ENCODE data around the gene EAPP.
"Not testable (repeated sequence)": the region's sequence is repeated elsewhere in the genome, so short reads cannot be mapped to it uniquely, and the experiment has no call there.

The EAPP gene

DNA sequence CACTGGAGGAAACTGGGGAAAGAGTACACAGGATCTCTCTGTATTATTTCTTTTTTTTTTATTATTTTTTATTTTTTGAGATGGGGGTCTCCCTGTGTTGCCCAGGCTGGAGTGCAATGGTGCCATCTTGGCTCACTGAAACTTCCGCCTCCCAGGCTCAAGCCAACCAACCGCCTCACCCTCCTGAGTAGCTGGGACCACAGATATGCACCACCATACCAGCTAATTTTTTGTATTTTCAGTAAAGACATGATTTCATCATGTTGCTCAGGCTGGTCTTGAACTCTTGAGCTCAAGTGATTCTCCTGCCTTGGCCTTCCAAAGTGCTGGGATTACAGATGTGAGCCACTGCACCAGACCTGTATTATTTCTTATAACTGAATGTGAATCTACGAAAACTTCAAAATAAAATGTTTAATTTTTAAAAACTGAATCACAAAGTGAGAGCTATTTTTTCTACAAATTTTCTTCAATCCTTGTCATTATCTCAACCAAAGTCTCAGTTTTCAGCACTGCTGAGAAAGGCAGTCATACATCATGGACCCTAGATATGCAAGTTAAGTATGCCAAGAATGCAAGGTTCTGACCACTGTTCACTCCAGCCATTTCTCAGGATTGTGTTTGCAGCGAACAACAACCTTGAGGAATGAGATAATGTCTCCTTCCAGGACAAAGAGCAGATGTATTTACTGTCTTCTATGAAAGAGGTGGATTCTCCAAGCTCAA lies 2.4 kb downstream of the EAPP start:
- Histone ChIP-seq H3K4me1 (ENCODE audit: insufficient read depth, low read length) (no peaks in the 10 kb centered on the region), H3K36me3 (ENCODE audit: insufficient read depth, low read length) (peaks cover 37% of the 10 kb centered on the region), H3K4me3 (ENCODE audit: low read length) (no peak overlapping the region), H3K9me3 (ENCODE audit: insufficient read depth, low read depth, low read length) (no peaks in the 10 kb centered on the region), H3K27me3 (ENCODE audit: insufficient read depth, low read length) (no peaks in the 10 kb centered on the region), H3K27ac (ENCODE audit: low read depth, low read length) (no peak overlapping the region), H3K9ac (ENCODE audit: low read depth, low read length) (no peak overlapping the region)
- 91% methylated on average over 3 of the region's 4 CpGs for WGBS

DNA sequence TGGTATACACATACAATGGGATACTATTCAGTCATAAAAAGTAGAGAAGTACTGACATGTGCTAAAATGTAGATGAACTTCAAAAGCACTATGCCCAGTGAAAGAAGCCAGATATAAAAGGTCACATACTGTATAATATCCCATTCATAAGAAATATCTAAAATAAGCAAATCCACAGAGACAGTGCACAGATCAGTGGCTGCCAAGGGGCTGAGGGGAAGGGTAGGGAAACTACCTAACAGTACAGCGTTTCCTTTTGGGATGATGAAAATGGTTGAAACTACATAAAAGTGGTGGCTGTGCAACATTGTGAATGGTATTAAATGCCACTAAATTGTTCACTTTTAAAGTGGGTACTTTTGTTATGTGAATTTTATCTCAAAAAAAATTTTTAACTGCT lies 11.9 kb downstream of the EAPP start:
- Histone ChIP-seq H3K4me3 (ENCODE audit: low read length) (no peak overlapping the region), H3K27ac (ENCODE audit: low read depth, low read length) (no peak overlapping the region), H3K27me3 (ENCODE audit: insufficient read depth, low read length) (no peaks in the 10 kb centered on the region), H3K9ac (ENCODE audit: low read depth, low read length) (no peak overlapping the region), H3K36me3 (ENCODE audit: insufficient read depth, low read length) (peaks cover 84% of the 10 kb centered on the region), H3K4me1 (ENCODE audit: insufficient read depth, low read length) (no peaks in the 10 kb centered on the region), H3K9me3 (ENCODE audit: insufficient read depth, low read depth, low read length) (no peaks in the 10 kb centered on the region)
- 97% methylated on average over 1 of the region's 1 CpG for WGBS

DNA sequence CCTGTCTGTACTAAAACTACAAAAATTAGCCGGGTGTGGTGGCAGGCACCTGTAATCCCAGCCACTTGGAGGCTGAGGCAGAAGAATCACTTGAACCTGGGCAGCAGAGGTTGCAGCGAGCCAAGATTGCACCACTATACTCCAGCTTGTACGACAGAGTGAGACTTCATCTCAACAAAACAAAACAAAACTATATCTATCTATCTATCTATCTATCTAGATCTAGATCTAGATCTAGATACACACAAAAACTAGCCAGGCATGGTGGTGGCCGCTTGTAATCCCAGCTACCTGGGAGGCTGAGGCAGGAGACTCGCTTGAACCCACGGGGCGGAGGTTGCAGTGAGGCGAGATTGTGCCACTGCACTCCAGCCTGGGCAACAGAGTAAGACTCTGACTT lies 15.3 kb downstream of the EAPP start:
- not testable (repeated sequence) for H3K4me1 ChIP-seq (ENCODE audit: insufficient read depth, low read length); H3K9ac ChIP-seq (ENCODE audit: low read depth, low read length); H3K4me3 ChIP-seq (ENCODE audit: low read length); H3K27ac ChIP-seq (ENCODE audit: low read depth, low read length); H3K9me3 ChIP-seq (ENCODE audit: insufficient read depth, low read depth, low read length); H3K27me3 ChIP-seq (ENCODE audit: insufficient read depth, low read length)
- WGBS, result 95% methylated on average over 8 of the region's 8 CpGs
- H3K36me3 ChIP-seq (ENCODE audit: insufficient read depth, low read length), result peaks cover 82% of the 10 kb centered on the region

DNA sequence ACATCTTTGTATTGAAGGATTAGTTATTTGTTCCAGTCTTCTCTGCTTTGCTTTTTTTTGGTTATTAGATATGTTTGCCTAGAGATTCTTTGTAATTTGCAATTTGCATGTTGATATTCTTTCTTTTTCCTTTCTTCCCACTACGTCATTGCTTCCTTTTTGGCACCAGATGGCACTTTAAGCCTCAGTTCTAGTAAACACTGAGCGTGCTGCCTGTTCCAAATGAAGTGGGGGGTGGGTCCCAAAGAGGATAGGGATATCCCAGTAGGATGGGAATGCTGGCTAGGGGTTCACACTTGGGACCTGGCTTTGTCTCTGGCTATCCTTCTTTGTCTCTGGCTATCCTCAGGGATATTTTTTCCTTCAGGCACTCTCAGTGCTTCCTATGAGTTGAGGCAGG lies 17.0 kb downstream of the EAPP start:
- 96% methylated on average over 1 of the region's 2 CpGs for WGBS
- Histone ChIP-seq H3K4me1 (ENCODE audit: insufficient read depth, low read length) (no peaks in the 10 kb centered on the region), H3K9ac (ENCODE audit: low read depth, low read length) (no peak overlapping the region), H3K36me3 (ENCODE audit: insufficient read depth, low read length) (peaks cover 81% of the 10 kb centered on the region), H3K27me3 (ENCODE audit: insufficient read depth, low read length) (no peaks in the 10 kb centered on the region), H3K4me3 (ENCODE audit: low read length) (no peak overlapping the region), H3K27ac (ENCODE audit: low read depth, low read length) (no peak overlapping the region), H3K9me3 (ENCODE audit: insufficient read depth, low read depth, low read length) (no peaks in the 10 kb centered on the region)

DNA sequence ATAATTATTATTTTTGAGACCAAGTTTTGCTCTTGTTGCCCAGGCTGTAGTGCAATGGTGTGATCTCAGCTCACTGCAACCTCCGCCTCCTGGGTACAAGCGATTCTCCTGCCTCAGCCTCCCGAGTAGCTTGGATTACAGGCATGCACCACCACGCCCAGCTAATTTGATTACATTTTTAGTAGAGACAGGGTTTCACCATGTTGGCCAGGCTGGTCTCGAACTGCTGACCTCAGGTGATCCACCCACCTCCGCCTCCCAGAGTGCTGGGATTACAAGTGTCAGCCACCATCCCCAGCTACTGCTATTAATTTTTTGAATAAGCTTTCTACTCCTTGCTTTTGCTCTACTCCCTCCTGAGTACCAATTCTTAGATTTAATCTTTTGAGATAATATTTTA lies 18.4 kb downstream of the EAPP start:
- not testable (repeated sequence) for H3K27ac ChIP-seq (ENCODE audit: low read depth, low read length)

DNA sequence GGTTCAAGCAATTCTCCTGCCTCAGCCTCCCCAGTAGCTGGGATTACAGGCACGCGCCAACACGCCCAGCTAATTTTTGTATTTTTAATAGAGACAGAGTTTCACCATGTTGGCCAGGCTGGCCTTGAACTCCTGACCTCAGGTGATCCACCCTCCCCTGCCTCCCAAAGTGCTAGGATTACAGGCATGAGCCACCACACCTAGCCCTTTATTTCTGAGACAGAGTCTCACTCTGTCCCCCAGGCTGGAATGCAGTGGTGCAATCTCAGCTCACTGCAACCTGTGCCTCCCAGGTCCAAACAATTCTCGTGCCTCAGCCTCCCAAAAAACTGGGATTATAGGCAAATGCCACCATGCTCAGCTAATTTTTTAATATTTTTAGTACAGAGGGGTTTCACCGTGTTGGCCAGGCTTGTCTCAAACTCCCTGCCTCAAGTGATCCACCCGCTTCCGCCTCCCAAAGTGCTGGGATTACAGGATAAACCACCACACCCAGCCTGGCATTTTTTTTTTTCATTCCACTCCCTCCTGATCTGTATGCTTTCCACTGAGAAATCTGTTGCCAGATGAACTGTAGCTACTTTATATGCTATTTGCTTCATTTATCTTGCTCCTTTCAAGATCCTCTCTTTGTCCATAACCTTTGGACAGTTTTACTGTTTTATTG lies 19.1 kb downstream of the EAPP start:
- H3K4me1 ChIP-seq (ENCODE audit: insufficient read depth, low read length); H3K9ac ChIP-seq (ENCODE audit: low read depth, low read length); H3K27me3 ChIP-seq (ENCODE audit: insufficient read depth, low read length); H3K27ac ChIP-seq (ENCODE audit: low read depth, low read length); H3K4me3 ChIP-seq (ENCODE audit: low read length); H3K9me3 ChIP-seq (ENCODE audit: insufficient read depth, low read depth, low read length): not testable (repeated sequence)
- H3K36me3 ChIP-seq (ENCODE audit: insufficient read depth, low read length), result peaks cover 76% of the 10 kb centered on the region
- WGBS, result 94% methylated on average over 7 of the region's 7 CpGs

More for the DNA sequence above, 18.4 kb downstream of the EAPP start:
- H3K4me3 ChIP-seq (ENCODE audit: low read length); H3K9ac ChIP-seq (ENCODE audit: low read depth, low read length); H3K27me3 ChIP-seq (ENCODE audit: insufficient read depth, low read length); H3K9me3 ChIP-seq (ENCODE audit: insufficient read depth, low read depth, low read length); H3K4me1 ChIP-seq (ENCODE audit: insufficient read depth, low read length): not testable (repeated sequence)
- 95% methylated on average over 6 of the region's 6 CpGs for WGBS
- H3K36me3 ChIP-seq (ENCODE audit: insufficient read depth, low read length), result peaks cover 75% of the 10 kb centered on the region

DNA sequence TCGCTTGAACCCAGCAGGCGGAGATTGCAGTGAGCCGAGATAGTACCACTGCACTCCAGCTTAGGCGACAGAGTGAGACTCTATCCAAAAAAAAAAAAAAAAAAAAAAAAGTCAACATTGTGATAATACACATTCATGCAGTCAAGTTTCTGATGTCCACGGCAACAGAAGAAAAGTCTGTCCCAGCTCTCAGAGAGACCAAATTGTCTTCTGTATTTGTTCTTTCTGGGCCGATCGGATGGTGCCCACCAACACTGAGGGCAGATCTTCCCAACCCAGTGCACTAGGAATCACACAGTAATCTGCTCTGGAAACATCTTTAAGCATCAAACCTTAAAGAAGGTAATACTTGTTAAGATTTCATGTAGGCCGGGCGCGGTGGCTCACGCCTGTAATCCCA lies 31.6 kb downstream of the EAPP start:
- H3K9ac ChIP-seq (ENCODE audit: low read depth, low read length), result no peak overlapping the region
- WGBS, result 97% methylated on average over 10 of the region's 11 CpGs

DNA sequence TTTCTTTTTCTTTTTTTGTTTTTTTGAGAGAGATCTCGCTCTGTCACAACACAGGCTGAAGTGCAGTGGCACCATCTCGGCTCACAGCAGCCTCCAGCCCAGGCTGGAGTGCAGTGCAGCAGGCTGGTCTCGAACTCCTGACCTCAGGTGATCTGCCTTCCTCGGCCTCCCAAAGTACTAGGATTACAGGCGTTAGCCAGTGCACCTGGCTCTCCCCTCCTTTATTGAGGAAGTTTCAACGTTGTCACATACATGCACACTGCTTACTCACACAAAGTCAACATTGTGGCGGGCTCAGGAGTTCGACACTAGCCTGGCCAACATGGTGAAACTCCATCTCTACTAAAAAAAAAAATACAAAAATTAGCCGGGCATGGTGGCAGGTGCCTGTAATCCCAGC lies 32.0 kb downstream of the EAPP start:
- H3K36me3 ChIP-seq (ENCODE audit: insufficient read depth, low read length), result no peaks in the 10 kb centered on the region
- H3K9me3 ChIP-seq (ENCODE audit: insufficient read depth, low read depth, low read length), result no peaks in the 10 kb centered on the region
- no peak overlapping the region for H3K9ac ChIP-seq (ENCODE audit: low read depth, low read length)
- H3K27me3 ChIP-seq (ENCODE audit: insufficient read depth, low read length), result no peaks in the 10 kb centered on the region
- H3K27ac ChIP-seq (ENCODE audit: low read depth, low read length), result no peak overlapping the region
- H3K4me1 ChIP-seq (ENCODE audit: insufficient read depth, low read length), result peaks cover 8% of the 10 kb centered on the region
- WGBS, result 94% methylated on average over 9 of the region's 9 CpGs
- H3K4me3 ChIP-seq (ENCODE audit: low read length), result no peak overlapping the region

More for the DNA sequence above, 31.6 kb downstream of the EAPP start:
- Histone ChIP-seq H3K4me3 (ENCODE audit: low read length) (no peak overlapping the region), H3K9me3 (ENCODE audit: insufficient read depth, low read depth, low read length) (no peaks in the 10 kb centered on the region), H3K36me3 (ENCODE audit: insufficient read depth, low read length) (no peaks in the 10 kb centered on the region), H3K27ac (ENCODE audit: low read depth, low read length) (no peak overlapping the region), H3K27me3 (ENCODE audit: insufficient read depth, low read length) (no peaks in the 10 kb centered on the region), H3K4me1 (ENCODE audit: insufficient read depth, low read length) (peaks cover 4% of the 10 kb centered on the region)

DNA sequence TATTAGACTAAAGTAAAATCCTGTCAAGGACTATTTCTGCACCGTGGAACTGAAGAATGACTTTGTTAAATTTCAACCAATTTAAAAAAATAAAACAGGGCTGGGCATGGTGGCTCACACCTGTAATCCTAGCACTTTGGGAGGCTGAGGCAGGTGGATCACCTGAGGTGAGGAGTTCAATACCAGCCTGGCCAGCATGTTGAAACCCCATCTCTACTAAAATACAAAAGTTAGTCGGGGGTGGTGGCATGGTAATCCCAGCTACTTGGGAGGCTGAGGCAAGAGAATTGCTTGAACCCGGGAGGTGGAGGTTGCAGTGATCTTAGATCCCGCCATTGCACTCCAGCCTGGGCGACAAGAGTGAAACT lies 34.4 kb downstream of the EAPP start:
- H3K36me3 ChIP-seq (ENCODE audit: insufficient read depth, low read length); H3K9me3 ChIP-seq (ENCODE audit: insufficient read depth, low read depth, low read length); H3K27me3 ChIP-seq (ENCODE audit: insufficient read depth, low read length); H3K9ac ChIP-seq (ENCODE audit: low read depth, low read length); H3K4me3 ChIP-seq (ENCODE audit: low read length); H3K27ac ChIP-seq (ENCODE audit: low read depth, low read length): not testable (repeated sequence)
- peaks cover 13% of the 10 kb centered on the region for H3K4me1 ChIP-seq (ENCODE audit: insufficient read depth, low read length)
- WGBS, result 95% methylated on average over 5 of the region's 5 CpGs

DNA sequence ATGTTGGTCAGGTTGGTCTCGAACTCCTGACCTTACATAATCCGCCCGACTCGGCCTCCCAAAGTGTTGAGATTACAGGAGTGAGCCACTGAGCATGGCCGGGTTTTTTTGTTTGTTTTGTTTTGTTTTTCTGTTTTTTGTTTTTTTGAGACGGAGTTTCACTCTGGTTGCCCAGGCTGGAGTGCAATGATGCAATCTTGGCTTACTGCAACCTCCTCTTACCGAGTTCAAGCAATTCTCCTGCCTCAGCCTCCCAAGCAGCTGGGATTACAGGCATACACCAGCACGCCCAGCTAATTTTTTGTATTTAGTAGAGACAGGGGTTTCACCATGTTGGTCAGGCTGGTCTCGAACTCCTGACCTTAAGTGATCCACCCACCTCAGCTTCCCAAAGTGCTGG lies 35.5 kb downstream of the EAPP start:
- H3K36me3 ChIP-seq (ENCODE audit: insufficient read depth, low read length); H3K9me3 ChIP-seq (ENCODE audit: insufficient read depth, low read depth, low read length); H3K4me3 ChIP-seq (ENCODE audit: low read length); H3K27me3 ChIP-seq (ENCODE audit: insufficient read depth, low read length); H3K9ac ChIP-seq (ENCODE audit: low read depth, low read length); H3K27ac ChIP-seq (ENCODE audit: low read depth, low read length): not testable (repeated sequence)
- WGBS, result 88% methylated on average over 9 of the region's 9 CpGs
- peaks cover 13% of the 10 kb centered on the region for H3K4me1 ChIP-seq (ENCODE audit: insufficient read depth, low read length)

DNA sequence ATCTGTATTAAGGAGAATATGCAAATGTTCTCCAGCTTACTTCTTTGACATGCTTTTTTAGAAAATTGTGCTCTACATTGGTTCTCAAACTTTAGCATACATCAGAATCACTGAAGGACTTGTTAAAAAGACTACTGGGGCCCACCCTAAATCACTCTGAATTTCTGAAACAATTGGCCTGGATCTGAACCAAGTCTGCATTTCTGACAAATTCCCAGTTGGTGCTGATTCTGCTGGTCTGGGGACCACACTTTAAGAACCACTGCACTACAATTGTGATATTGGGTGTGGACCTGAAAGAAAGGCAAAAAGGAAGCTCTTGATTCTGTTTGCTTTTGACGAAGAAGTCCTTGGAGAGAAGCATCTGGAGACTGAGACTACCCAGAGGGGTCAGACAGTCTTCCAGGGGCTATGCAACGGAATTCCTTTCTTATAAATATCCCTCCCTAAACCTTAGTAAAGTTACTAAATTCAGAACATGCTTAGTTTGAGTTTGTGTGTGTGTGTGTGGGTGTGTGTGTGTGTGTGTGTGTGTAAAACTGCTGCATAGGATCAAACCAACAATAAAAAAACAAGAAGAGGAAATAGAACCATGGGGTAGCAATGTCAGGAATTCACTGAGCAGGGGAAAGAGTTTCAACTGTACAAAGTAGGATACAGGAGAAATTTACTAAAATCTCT lies 36.8 kb downstream of the EAPP start:
- Histone ChIP-seq H3K27ac (ENCODE audit: low read depth, low read length) (peak overlapping the region; percentile 28; the same call in 1 of the 2 replicates), H3K36me3 (ENCODE audit: insufficient read depth, low read length) (no peaks in the 10 kb centered on the region), H3K27me3 (ENCODE audit: insufficient read depth, low read length) (no peaks in the 10 kb centered on the region), H3K4me1 (ENCODE audit: insufficient read depth, low read length) (peaks cover 13% of the 10 kb centered on the region), H3K4me3 (ENCODE audit: low read length) (no peak overlapping the region), H3K9me3 (ENCODE audit: insufficient read depth, low read depth, low read length) (no peaks in the 10 kb centered on the region), H3K9ac (ENCODE audit: low read depth, low read length) (0 out of 2 replicates have a peak overlapping the region, but pooled peaks have one; percentile 14)
- 84% methylated on average over 1 of the region's 2 CpGs for WGBS

All from HUES64 (cell line).